CD4-positive, alpha-beta T cell treated with Interleukin-17A for 1 hour (primary cell): Measurements from ENCODE around the gene PPFIBP1.
"Not testable (repeated sequence)": the region's sequence is repeated elsewhere in the genome, so short reads cannot be mapped to it uniquely, and the experiment has no call there.

Experiments
- DNase-seq: peaks from one replicate; pipeline ENCODE4 v3.0.0-alpha.2; 2020

Gene PPFIBP1

GRCh38 chr12:27572486-27573255 lies 48.7 kb downstream of the PPFIBP1 start:
- no peak for DNase-seq

- DNase-seq: no peak
These were observed 50.0 kb downstream of the PPFIBP1 start for GRCh38 chr12:27573972-27574371.

- no peak for DNase-seq
These were observed 51.2 kb downstream of the PPFIBP1 start for GRCh38 chr12:27575090-27575761.

GRCh38 chr12:27575762-27576118 lies 51.7 kb downstream of the PPFIBP1 start:
- DNase-seq: no peak

GRCh38 chr12:27576667-27577347 lies 52.8 kb downstream of the PPFIBP1 start:
- DNase-seq: no peak

GRCh38 chr12:27577688-27578087 lies 53.7 kb downstream of the PPFIBP1 start:
- no peak for DNase-seq

GRCh38 chr12:27578689-27579372 lies 54.8 kb downstream of the PPFIBP1 start:
- no peak for DNase-seq

GRCh38 chr12:27580561-27581330 lies 56.7 kb downstream of the PPFIBP1 start:
- DNase-seq: no peak

- DNase-seq: not testable (repeated sequence)
These were observed 57.3 kb downstream of the PPFIBP1 start for GRCh38 chr12:27581331-27581671.

- not testable (repeated sequence) for DNase-seq
These were observed 57.8 kb downstream of the PPFIBP1 start for GRCh38 chr12:27581833-27582232.

GRCh38 chr12:27582445-27582844 lies 58.4 kb downstream of the PPFIBP1 start:
- DNase-seq: not testable (repeated sequence)

- no peak for DNase-seq
These were observed 59.2 kb downstream of the PPFIBP1 start for GRCh38 chr12:27583057-27583797.

- DNase-seq: no peak
These were observed 60.0 kb downstream of the PPFIBP1 start for GRCh38 chr12:27583981-27584380.

GRCh38 chr12:27585739-27586265 lies 61.8 kb downstream of the PPFIBP1 start:
- DNase-seq: no peak

- DNase-seq: not testable (repeated sequence)
These were observed 64.2 kb downstream of the PPFIBP1 start for GRCh38 chr12:27588075-27588730.

- DNase-seq: no peak
These were observed 64.8 kb downstream of the PPFIBP1 start for GRCh38 chr12:27588776-27589175.

GRCh38 chr12:27589419-27589818 lies 65.4 kb downstream of the PPFIBP1 start:
- DNase-seq: no peak

GRCh38 chr12:27591698-27592097 lies 67.7 kb downstream of the PPFIBP1 start:
- not testable (repeated sequence) for DNase-seq

GRCh38 chr12:27592548-27592947 lies 68.5 kb downstream of the PPFIBP1 start:
- DNase-seq: no peak

- no peak for DNase-seq
These were observed 69.3 kb downstream of the PPFIBP1 start for GRCh38 chr12:27593266-27593665.

GRCh38 chr12:27595231-27595642 lies 71.2 kb downstream of the PPFIBP1 start:
- no peak for DNase-seq
